HL-60 (cell line): ENCODE measurements around the gene GMPR.
"Not testable (repeated sequence)": the region's sequence is repeated elsewhere in the genome, so short reads cannot be mapped to it uniquely, and the experiment has no call there.

Experiments
- DNase-seq, 2 experiments: peaks; one replicate each; pipeline ENCODE4 v3.0.0-alpha.2; 2010 to 2020; ENCODE audit warnings: low read depth in 1 of 2, low spot score in 1 of 2
- H3K27ac ChIP-seq: fragments of 250-450 bp; sonication (Bioruptor Pico); replicated peaks from 2 replicates; pipeline ENCODE4 v1.5.1; 2020; ENCODE audit warnings: mild to moderate bottlenecking, moderate library complexity
- H3K27me3 ChIP-seq: fragments of 250-450 bp; sonication (Bioruptor Pico); 2 replicates; pipeline ENCODE4 v1.5.1; 2021; ENCODE audit warnings: mild to moderate bottlenecking, moderate library complexity; ENCODE audit not compliant: insufficient read depth, poor library complexity, severe bottlenecking
- H3K4me3 ChIP-seq: replicated peaks from 2 replicates; pipeline ENCODE4 v1.5.1; 2011; ENCODE audit warnings: mild to moderate bottlenecking, control low read depth, low read length; ENCODE audit not compliant: insufficient read depth
- CTCF ChIP-seq: IDR thresholded peaks from one replicate; pipeline ENCODE4 v1.5.1; 2011; ENCODE audit warnings: low read length, control low read depth, inconsistent platforms; ENCODE audit not compliant: insufficient read depth
- GABPA ChIP-seq: IDR thresholded peaks from 2 replicates; pipeline ENCODE4 v1.6.1; 2012; ENCODE audit warnings: low read depth
- POLR2AphosphoS5 ChIP-seq: IDR thresholded peaks from 2 replicates; pipeline ENCODE4 v1.6.1; 2012; ENCODE audit warnings: low read depth
- SPI1 ChIP-seq: IDR thresholded peaks from 2 replicates; pipeline ENCODE4 v1.6.1; 2012; ENCODE audit warnings: low read depth, mild to moderate bottlenecking, borderline replicate concordance
- TF ChIP-seq, protein P1 (sequence below): IDR thresholded peaks from 2 replicates; pipeline ENCODE4 v1.6.1; 2012; ENCODE audit warnings: low read depth; ENCODE audit not compliant: insufficient replicate concordance

Gene GMPR

DNA sequence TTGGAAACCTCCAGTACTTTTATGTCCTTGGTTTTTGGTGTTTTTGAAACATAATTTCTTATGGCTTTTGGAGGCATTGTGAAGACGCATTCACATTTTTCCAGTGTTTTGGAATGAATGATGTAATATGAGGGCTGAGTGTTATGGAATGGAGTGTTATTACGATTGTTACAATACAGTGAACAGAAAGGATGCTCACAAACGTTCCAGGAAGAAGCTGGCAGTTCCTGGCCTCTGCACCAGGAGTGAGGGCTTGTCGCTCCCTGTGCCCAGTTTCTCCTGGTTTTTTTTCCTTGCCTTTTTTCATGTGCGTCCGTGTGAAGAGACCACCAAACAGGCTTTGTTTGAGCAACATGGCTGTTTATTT is 20.3 kb downstream of the GMPR start:
- no peak for TF ChIP-seq CTCF
- TF ChIP-seq, protein P1, sequence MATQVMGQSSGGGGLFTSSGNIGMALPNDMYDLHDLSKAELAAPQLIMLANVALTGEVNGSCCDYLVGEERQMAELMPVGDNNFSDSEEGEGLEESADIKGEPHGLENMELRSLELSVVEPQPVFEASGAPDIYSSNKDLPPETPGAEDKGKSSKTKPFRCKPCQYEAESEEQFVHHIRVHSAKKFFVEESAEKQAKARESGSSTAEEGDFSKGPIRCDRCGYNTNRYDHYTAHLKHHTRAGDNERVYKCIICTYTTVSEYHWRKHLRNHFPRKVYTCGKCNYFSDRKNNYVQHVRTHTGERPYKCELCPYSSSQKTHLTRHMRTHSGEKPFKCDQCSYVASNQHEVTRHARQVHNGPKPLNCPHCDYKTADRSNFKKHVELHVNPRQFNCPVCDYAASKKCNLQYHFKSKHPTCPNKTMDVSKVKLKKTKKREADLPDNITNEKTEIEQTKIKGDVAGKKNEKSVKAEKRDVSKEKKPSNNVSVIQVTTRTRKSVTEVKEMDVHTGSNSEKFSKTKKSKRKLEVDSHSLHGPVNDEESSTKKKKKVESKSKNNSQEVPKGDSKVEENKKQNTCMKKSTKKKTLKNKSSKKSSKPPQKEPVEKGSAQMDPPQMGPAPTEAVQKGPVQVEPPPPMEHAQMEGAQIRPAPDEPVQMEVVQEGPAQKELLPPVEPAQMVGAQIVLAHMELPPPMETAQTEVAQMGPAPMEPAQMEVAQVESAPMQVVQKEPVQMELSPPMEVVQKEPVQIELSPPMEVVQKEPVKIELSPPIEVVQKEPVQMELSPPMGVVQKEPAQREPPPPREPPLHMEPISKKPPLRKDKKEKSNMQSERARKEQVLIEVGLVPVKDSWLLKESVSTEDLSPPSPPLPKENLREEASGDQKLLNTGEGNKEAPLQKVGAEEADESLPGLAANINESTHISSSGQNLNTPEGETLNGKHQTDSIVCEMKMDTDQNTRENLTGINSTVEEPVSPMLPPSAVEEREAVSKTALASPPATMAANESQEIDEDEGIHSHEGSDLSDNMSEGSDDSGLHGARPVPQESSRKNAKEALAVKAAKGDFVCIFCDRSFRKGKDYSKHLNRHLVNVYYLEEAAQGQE, result no peak
- no peak for TF ChIP-seq POLR2AphosphoS5
- TF ChIP-seq GABPA, result no peak
- TF ChIP-seq SPI1, result no peak
- no peak for DNase-seq
- no peak overlapping the region for H3K27ac ChIP-seq
- no peak overlapping the region for H3K4me3 ChIP-seq
- no peaks in the 10 kb centered on the region for H3K27me3 ChIP-seq

DNA sequence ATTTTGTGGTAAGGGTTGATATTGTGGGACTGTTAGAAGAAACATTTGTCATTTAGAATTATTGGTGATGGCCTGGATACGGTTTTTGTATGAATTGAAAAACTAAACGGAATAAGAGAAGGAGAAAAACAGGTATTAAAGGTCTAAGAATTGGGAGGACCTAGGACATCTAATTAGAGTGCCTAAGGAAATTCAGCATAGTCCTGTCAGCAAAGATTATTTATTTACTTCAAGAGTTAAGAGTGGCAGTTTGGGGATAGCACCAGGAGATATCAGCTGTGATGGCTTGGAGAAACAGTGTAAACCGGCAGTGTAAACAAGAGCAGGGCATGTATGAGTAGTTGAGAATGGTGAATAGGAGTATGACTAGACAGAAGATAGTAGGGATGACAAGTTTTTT is 21.2 kb downstream of the GMPR start:
- DNase-seq, H3K27me3 ChIP-seq, H3K4me3 ChIP-seq: not testable (repeated sequence)

DNA sequence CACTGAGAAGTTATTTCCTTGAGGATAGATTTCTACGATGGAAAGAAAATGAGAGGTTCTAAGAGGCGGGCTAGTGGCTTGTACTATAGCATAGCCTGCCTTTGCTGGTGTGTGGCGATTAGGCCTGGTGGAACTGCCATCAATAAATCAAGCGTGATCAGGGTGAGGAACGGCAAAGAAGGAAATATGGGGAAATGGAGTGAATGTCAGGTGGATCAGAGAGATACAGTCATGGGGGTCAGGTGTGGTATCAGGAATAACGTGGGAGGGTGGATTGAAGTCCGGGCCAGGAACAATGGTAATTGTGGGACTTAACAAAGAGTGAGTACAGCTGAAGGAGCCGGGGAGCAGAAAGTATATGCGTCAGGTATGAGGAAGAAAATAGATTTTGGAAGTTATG is 22.2 kb downstream of the GMPR start:
- not testable (repeated sequence) for H3K27ac ChIP-seq, H3K27me3 ChIP-seq, H3K4me3 ChIP-seq, DNase-seq

More for the DNA sequence above, 21.2 kb downstream of the GMPR start:
- H3K27ac ChIP-seq, result not testable (repeated sequence)

DNA sequence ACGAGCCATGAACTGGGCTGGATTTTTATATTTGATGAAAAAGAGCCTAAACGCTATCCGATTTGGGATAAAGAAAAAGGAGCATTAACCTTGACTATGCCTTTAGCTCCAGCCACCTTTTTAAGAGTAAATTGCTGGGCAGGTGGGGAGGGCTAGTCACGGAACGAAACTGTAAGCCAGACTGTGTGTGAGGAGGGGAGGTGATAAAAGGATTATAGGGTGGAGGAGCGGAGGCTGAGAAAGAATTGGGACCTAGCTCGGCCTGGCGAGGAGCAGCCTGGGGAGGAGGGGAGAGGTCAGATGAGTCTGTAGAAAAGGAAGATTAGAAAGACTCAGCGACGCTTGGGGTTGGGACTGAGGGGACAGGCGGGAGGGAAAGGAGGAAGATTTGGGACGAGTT is 24.4 kb downstream of the GMPR start:
- H3K4me3 ChIP-seq, H3K27me3 ChIP-seq, DNase-seq, H3K27ac ChIP-seq: not testable (repeated sequence)

DNA sequence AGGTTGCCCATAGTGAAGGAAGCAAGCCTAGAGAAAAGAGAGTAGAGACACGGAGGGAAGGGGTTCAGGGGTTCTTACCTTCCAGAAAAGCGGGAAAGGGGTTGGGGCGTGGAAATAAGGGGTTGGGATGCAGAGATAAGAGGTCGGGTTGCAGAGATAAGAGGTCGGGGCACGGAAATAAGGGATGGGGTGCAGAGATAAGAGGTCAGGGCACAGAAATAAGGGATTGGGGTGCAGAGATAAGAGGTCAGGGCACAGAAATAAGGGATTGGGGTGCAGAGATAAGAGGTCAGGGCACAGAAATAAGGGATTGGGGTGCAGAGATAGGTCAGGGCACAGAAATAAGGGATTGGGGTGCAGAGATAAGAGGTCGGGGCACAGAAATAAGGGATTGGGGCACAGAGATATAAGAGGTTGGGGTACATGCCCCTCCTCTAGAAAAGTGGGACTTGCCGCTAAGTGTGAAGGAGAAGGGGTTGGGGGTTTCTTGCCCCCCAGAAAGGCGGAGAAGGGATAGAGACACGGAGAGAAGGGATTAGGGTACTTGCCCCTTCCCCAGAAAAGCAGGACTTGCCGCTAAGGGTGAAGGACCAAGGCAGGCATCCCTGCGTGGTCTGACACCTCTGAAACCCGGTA is 25.2 kb downstream of the GMPR start:
- H3K27ac ChIP-seq, H3K27me3 ChIP-seq, DNase-seq, H3K4me3 ChIP-seq: not testable (repeated sequence)

DNA sequence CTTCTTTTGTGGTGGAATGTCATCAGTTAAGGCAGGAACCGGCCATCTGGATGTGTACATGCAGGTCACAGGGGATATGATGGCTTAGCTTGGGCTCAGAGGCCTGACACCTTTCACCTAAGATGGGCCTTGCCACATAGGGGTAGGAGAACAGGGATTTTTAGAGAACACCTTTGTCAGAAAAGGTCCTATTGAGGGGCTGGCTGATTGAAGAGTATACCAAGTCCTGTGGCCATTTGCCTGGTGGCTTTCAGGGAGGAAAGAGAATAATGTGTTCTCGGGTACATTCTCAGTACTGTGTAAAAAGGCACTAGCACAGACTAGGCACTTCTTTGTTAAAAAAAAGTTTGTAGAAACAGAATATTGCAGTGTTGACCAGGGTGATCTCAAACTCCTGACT is 26.4 kb downstream of the GMPR start:
- Histone ChIP-seq H3K27ac (no peak overlapping the region), H3K27me3 (no peaks in the 10 kb centered on the region), H3K4me3 (no peak overlapping the region)
- no peak for DNase-seq
- TF ChIP-seq CTCF, result no peak
